ENCODE data around the gene HSD17B14. TPM values are rescaled to one million over a fixed set of nuclear protein-coding genes. Genes with fewer than 3 reads are reported as not detected.

Gene HSD17B14
- total RNA-seq, 4 donors from 2014 or later, result 0.83 to 9.0 (median 4.8) TPM; not detected in 1

DNA sequence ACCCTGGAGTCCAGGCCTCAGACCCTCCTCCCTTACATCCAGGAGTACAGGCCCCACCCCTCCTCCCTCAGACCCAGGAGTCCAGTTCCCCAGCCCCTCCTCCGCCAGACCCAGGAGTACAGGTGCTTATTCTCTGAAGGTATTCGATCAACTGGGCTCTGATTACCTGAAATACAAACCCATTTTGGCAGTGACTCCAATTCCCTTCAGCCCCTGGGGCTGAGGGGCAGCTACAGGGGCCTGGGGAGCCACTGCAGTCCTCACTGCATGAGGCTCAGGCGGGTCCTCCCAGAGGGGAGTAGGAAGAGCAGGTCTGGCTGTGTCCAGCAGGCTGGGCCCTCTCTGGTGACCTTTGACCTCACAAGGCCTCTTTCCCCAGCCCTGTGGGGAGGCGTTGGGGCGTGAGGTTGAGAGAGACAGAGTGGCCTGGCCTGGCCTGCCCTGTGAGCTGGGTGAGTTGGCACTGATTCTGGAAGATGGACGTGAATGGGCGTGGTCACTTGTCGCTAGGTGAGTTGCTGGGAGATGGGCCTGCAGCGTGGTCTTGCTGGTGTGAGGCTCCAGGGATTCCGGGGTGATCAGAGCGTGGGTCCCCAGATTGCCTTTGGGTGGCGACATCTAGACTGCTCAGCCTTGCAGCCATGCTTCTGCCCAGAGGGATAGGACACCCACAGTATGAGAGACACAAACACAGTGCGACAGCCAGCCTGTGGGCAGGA is 28.5 kb downstream of the HSD17B14 start:
- peaks cover 15 to 52% (median 18%) of the 10 kb centered on the region in 3 donors for H3K4me1 ChIP-seq
- H3K4me3 ChIP-seq, result no peak overlapping the region
- H3K27me3 ChIP-seq, result no peaks in the 10 kb centered on the region
- H3K36me3 ChIP-seq, result peaks cover 0 to 19% (median 0%) of the 10 kb centered on the region in 3 donors
- 72 to 89% methylated on average over 2 to 4 of the region's 13 CpGs for WGBS, 2 donors
- intact Hi-C loops (cut with DNase I), result no loop called here
- no peak overlapping the region for H3K27ac ChIP-seq
- DNase-seq, result no peak
- H3K9me3 ChIP-seq, result no peaks in the 10 kb centered on the region
- no peak for TF ChIP-seq CTCF (IDR thresholded peaks at IDR 0.05)

DNA sequence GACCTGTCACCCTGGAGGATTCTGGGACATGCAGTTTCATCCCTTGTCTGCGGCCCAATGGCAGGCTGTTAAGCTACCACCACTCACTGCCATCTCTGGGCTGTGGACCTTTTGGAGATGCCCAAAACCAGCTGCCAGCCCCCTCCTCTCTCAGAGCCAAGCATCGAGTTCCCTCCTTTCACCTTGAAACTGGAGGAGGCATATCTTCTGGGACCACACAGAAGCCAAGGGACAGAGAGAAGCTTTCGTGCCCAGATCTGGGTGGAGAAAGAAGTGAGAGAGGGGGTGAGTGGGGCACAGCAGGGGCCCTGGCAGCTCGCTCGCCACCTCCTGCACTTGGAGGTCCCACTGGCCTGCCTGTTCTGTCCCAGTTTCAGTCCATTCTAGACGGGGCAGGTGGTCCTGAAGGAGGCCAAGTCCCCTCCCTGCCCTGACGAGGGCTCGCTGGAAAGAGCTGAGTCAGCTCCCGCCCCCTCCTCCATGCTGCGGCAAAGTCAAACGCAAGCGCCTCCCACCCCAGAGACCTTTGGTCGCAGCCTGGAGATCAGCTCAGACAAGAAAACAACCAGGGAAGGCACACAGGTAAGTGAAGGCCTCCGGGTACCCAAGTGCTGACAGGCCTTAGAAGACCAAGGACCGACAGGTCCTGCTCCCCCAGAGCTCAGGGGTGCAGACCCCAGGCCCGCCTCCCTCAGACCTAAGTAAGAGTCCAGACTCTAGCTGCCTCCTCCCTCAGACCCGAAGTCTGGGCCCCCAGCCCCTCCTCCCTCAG is 29.3 kb downstream of the HSD17B14 start:
- peaks cover 12 to 44% (median 15%) of the 10 kb centered on the region in 3 donors for H3K4me1 ChIP-seq
- WGBS, 2 donors, result 63 to 87% methylated on average over 2 to 3 of the region's 17 CpGs
- TF ChIP-seq CTCF (IDR thresholded peaks at IDR 0.05) (no peak), POLR2A (IDR thresholded peaks at IDR 0.05) (no peak)
- intact Hi-C loops (cut with DNase I), result no loop called here
- DNase-seq, result no peak
- H3K4me3 ChIP-seq, result no peak overlapping the region
- peaks cover 0 to 19% (median 0%) of the 10 kb centered on the region in 3 donors for H3K36me3 ChIP-seq
- H3K27me3 ChIP-seq, result no peaks in the 10 kb centered on the region
- no peak overlapping the region for H3K27ac ChIP-seq
- H3K9me3 ChIP-seq, result no peaks in the 10 kb centered on the region

GRCh38 chr19:48806518-48806817 is 29.8 kb downstream of the HSD17B14 start:
- no peak overlapping the region for H3K27ac ChIP-seq
- no peaks in the 10 kb centered on the region for H3K27me3 ChIP-seq
- no peaks in the 10 kb centered on the region for H3K9me3 ChIP-seq
- peaks cover 0 to 19% (median 0%) of the 10 kb centered on the region in 3 donors for H3K36me3 ChIP-seq
- no peak overlapping the region for H3K4me3 ChIP-seq
- peaks cover 6 to 39% (median 10%) of the 10 kb centered on the region in 3 donors for H3K4me1 ChIP-seq
- no peak for DNase-seq
- intact Hi-C loops (cut with DNase I), result no loop called here
- 89 to 100% methylated on average over 1 to 5 of the region's 5 CpGs for WGBS, 2 donors
- TF ChIP-seq POLR2A (IDR thresholded peaks at IDR 0.05) (no peak), CTCF (IDR thresholded peaks at IDR 0.05) (no peak)

- Histone ChIP-seq H3K27me3 (no peaks in the 10 kb centered on the region), H3K4me3 (no peak overlapping the region), H3K9me3 (no peaks in the 10 kb centered on the region), H3K4me1 (peaks cover 4 to 30% (median 5%) of the 10 kb centered on the region in 3 donors), H3K27ac (no peak overlapping the region), H3K36me3 (peaks cover 0 to 19% (median 0%) of the 10 kb centered on the region in 3 donors)
- 69 to 79% methylated on average over 4 to 5 of the region's 15 CpGs for WGBS, 2 donors
- intact Hi-C loops (cut with DNase I), result no loop called here
- TF ChIP-seq CTCF (IDR thresholded peaks at IDR 0.05) (no peak), POLR2A (IDR thresholded peaks at IDR 0.05) (no peak)
- no peak for DNase-seq
These were observed 30.8 kb downstream of the HSD17B14 start for GRCh38 chr19:48805452-48805851.

DNA sequence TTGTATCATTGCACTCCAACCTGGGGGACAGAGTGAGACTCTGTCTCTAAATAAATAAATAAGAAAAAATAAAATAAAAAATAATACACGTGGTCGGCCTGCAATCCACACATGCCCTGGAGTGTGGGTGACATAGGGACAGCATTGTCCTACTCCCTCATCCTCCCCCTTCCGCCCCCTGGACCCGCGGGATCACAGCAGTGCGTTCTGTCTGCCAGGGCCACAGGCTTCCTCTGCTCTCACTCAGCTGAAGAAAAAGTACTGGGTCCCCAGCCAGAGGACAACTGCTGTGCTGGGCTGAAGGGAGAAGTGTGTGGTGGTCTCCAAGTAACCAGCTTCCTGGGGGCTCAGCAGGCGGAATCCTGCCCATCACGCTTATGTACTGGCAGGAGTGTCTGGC is 31.8 kb downstream of the HSD17B14 start:
- Histone ChIP-seq H3K27me3 (no peaks in the 10 kb centered on the region), H3K9me3 (no peaks in the 10 kb centered on the region), H3K27ac (no peak overlapping the region), H3K4me1 (peaks cover 0 to 23% (median 0%) of the 10 kb centered on the region in 3 donors), H3K36me3 (peaks cover 0 to 25% (median 2%) of the 10 kb centered on the region in 3 donors), H3K4me3 (no peak overlapping the region)
- DNase-seq, result no peak
- no peak for TF ChIP-seq POLR2A (IDR thresholded peaks at IDR 0.05)
- no peak for TF ChIP-seq CTCF (IDR thresholded peaks at IDR 0.05)
- WGBS, 2 donors, result 78 to 85% methylated on average over 4 to 8 of the region's 8 CpGs
- intact Hi-C loops (cut with DNase I), result no loop called here
